Tibial artery (tissue), 4 donors: Measurements from ENCODE around the gene RALGPS1.

Experiments used
- DNase-seq, 2 donors: peaks; one replicate each; pipeline ENCODE4 v3.0.0-alpha.2; 2019
- H3K27ac ChIP-seq, 2 donors: fragments of 200-600 bp; sonication (generic) in 1 of 2; 1 replicate in 1 of 2; 2 replicates in 1 of 2; pipeline ENCODE4 v1.5.1; 2018 to 2019; ENCODE audit warnings: mild to moderate bottlenecking in 1 of 2
- H3K27me3 ChIP-seq, 2 donors: fragments of 200-600 bp; sonication (generic) in 1 of 2; one replicate each; pipeline versions ENCODE4 v1.5.1 to v1.6.0; 2016 to 2019
- H3K36me3 ChIP-seq, 3 donors: fragments of 200-600 bp; sonication (generic) in 2 of 3; one replicate each; pipeline ENCODE4 v1.5.1; 2016 to 2019; ENCODE audit warnings: mild to moderate bottlenecking in 2 of 3
- H3K4me1 ChIP-seq, 4 donors: fragments of 200-600 bp; sonication (generic) in 2 of 4; 1 replicate in 3 of 4; 2 replicates in 1 of 4; pipeline ENCODE4 v1.5.1; 2016 to 2019
- H3K4me3 ChIP-seq, 2 donors: fragments of 200-600 bp; sonication (generic) in 1 of 2; 1 replicate in 1 of 2; 2 replicates in 1 of 2; pipeline ENCODE4 v1.5.1; 2018 to 2019; ENCODE audit warnings: mild to moderate bottlenecking in 2 of 2
- H3K9me3 ChIP-seq, 3 donors: fragments of 200-600 bp; sonication (generic) in 1 of 3; one replicate each; pipeline ENCODE4 v1.5.1; 2016 to 2019
- CTCF ChIP-seq, 2 experiments: fragments of 200-600 bp in 1 of 2; fragments of 450-650 bp in 1 of 2; IDR thresholded peaks; one replicate each; pipeline ENCODE4 v1.5.1; 2017 to 2019; ENCODE audit warnings: antibody characterized with exemption in 2 of 2, mild to moderate bottlenecking in 1 of 2, moderate library complexity in 1 of 2
- intact Hi-C: fragments of 100-400 bp; cut with DNase I; formaldehyde crosslinking; loops from one replicate; pipeline ENCODE4 v1.15.0; 2023; ENCODE audit warnings: low total_unique reads

RALGPS1 gene

GRCh38 chr9:127159325-127159801 lies 244.8 kb downstream of the RALGPS1 start:
- Histone ChIP-seq H3K4me1 (peaks cover 0 to 21% (median 9%) of the 10 kb centered on the region in 4 donors), H3K4me3 (no peak overlapping the region), H3K36me3 (no peaks in the 10 kb centered on the region), H3K27ac (no peak overlapping the region), H3K9me3 (no peaks in the 10 kb centered on the region), H3K27me3 (no peaks in the 10 kb centered on the region)
- TF ChIP-seq CTCF (IDR thresholded peaks at IDR 0.05): no peak
- DNase-seq: no peak
- intact Hi-C loops: no loop called here

- Histone ChIP-seq H3K4me1 (peaks cover 0 to 16% (median 5%) of the 10 kb centered on the region in 4 donors), H3K36me3 (no peaks in the 10 kb centered on the region), H3K27me3 (no peaks in the 10 kb centered on the region), H3K27ac (no peak overlapping the region), H3K9me3 (no peaks in the 10 kb centered on the region), H3K4me3 (no peak overlapping the region)
- intact Hi-C loops: no loop called here
- TF ChIP-seq CTCF (IDR thresholded peaks at IDR 0.05): no peak
- DNase-seq: peak in 1 of 2 donors; percentile 43
These were observed 245.5 kb downstream of the RALGPS1 start for GRCh38 chr9:127159949-127160610.

GRCh38 chr9:127161081-127161624 lies 246.6 kb downstream of the RALGPS1 start:
- peaks cover 0 to 10% (median 0%) of the 10 kb centered on the region in 4 donors for H3K4me1 ChIP-seq
- H3K27me3 ChIP-seq: no peaks in the 10 kb centered on the region
- no peak for TF ChIP-seq CTCF (IDR thresholded peaks at IDR 0.05)
- H3K36me3 ChIP-seq: no peaks in the 10 kb centered on the region
- no peaks in the 10 kb centered on the region for H3K9me3 ChIP-seq
- no peak overlapping the region for H3K4me3 ChIP-seq
- peak in 1 of 2 donors; percentile 46 for DNase-seq
- intact Hi-C loops: no loop called here
- no peak overlapping the region for H3K27ac ChIP-seq

GRCh38 chr9:127162046-127162863 lies 247.7 kb downstream of the RALGPS1 start:
- peak in 1 of 2 donors; percentile 32 for DNase-seq

More at GRCh38 chr9:127162046-127162863, 247.7 kb downstream of the RALGPS1 start:
- Histone ChIP-seq H3K9me3 (no peaks in the 10 kb centered on the region), H3K4me1 (peaks cover 0 to 10% (median 0%) of the 10 kb centered on the region in 4 donors), H3K36me3 (no peaks in the 10 kb centered on the region), H3K27me3 (no peaks in the 10 kb centered on the region), H3K4me3 (no peak overlapping the region), H3K27ac (no peak overlapping the region)
- no peak for TF ChIP-seq CTCF (IDR thresholded peaks at IDR 0.05)
- intact Hi-C loops: no loop called here
